SK-MEL-5 (cell line): ENCODE results near the gene RPP25L. TPM values are rescaled to one million over a fixed set of nuclear protein-coding genes. Genes with fewer than 3 reads are reported as not detected.

Source experiments
- DNase-seq: peaks from one replicate; pipeline ENCODE4 v3.0.0-alpha.2; 2016; ENCODE audit warnings: low read depth, low spot score
- in situ Hi-C: cut with HindIII; loops from 2 replicates; pipeline ENCODE4 v1.10.0; 2016; ENCODE audit warnings: low sequenced_read_pairs, high pct_unique_total_duplicates, low pct_unique_long_range_greater_than_20kb
- total RNA-seq: library from RNA; depleted of rRNA; stranded (reverse); fragments of >200 nt; shearing (Covaris generic); gene quantifications from 2 replicates; pipeline ENCODE4 v1.2.3, GENCODE V29; 2014

Gene RPP25L
- total RNA-seq, 1 experiment from 2014 or later, result 35.7 TPM

DNA sequence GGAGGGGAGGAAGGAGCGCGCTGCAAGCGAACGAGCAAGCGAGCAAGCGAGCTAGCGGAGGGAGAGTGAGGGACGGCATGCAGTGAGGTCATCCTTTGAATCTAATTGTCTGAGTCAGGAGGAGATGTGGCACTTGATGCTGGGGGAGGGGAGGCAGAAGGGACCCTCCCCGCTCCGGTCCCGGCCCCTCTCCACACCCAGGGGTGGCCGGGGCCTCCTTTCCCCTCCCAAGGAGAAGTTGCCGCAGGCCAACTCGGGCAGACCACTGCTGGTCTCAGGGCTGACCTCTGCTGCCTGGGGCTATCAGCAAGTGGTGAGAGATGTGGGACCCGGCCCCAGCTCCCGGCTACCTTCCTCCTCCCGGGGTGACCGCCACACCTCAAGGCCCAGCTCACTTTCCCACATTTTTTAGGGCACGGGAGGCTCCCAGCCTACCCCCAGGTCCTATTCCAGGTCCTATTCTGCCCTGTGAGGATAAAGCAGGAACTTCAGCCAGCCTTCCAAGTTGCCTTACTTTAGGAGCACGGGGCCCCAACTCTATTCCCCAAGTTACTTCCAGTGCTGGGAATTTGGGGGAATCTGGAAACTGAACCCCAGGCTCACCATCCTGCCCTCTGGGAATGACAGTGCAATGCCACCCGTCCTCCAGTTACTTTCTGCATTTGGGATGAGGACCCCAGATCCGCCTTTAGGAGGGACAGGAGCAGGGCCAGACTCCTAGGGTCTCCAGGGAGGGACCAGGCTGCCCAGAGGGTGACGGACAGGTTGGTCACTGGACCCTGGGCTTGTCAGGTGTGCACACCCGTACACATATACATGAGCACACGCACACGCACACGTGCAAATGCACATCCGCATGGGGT, 33.4 kb downstream of the RPP25L start:
- no peak for DNase-seq
- in situ Hi-C loops, result no loop called here

DNA sequence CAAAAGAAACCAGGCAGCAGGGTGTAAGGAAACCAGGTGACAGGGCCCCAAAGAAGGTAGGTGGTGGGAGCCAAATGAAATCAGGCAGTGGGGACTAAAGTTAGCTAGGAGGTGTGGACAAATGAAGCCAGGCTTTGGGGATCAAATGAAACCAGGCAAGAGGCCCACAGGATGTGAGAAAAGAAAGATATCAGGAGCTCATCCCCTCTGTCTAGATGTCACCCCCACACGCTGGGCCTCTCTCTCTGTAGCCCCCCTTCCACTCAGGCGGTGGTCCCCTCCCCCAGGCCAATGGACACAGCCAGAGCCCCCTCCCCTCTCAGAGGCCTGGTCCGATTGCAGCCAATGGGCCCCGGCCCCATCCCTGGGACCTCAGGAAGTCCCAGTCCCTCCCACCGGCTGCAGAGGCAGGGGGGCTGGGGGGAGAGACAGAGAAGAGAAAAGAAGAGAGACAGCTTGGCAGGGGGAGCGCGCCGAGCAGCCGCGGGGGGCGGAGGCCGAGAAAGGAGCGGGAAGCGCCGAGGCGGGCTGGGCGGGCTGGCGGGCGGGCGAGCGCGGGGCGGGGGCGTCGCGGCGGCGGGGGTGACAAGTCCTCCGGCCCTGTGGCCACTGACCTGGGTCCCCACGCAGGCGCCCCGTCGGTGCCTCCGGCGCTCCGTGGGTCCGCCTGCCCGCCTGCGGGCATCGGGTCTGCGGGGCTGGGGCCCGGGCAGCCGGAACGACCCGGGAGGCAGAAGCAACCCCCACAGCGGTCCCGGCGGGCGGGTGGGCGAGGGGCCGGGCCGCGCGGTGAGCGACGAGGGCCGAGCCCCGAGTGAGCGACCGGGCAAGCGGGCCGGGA, 34.3 kb downstream of the RPP25L start:
- DNase-seq, result no peak
- in situ Hi-C loops, result no loop called here

DNA sequence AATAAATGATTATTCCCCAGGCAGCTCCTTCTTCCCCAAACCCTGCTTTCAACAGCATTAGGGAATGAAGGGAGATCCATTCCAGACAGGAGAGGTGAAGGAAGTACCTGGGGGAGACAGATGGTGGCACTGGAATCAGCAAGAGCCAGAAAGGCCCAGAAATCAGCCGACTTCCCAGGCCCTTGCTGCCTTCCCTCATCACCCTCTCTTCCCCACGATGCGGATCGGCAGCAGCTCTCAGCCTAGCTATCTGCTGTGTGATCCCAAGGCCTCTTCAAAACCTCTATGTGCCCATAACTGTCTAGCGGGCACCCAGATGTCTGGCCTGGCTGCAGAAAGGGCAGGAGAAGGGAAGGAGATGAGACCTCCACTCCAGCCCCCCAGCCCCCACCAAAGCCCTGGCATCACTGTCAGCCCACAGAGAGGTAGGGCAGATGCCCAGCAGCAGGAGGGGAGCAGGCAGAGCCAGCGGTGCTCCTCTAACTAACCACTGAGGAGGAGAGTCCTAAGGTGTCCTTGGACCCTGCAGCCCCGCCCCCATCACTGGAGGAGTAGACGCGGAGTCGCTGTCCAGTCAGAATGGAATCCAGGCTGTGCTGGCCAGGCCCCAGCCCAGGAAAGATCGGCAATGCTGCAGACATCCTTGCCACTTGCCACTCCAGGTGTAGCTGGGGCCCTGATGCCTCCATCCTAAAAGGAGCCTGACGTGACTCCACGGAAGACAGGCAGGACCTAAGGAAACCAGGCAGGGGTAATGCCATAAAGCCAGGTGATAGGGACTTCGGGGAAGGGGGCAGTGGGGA, 35.1 kb downstream of the RPP25L start:
- in situ Hi-C loops, result no loop called here

DNA sequence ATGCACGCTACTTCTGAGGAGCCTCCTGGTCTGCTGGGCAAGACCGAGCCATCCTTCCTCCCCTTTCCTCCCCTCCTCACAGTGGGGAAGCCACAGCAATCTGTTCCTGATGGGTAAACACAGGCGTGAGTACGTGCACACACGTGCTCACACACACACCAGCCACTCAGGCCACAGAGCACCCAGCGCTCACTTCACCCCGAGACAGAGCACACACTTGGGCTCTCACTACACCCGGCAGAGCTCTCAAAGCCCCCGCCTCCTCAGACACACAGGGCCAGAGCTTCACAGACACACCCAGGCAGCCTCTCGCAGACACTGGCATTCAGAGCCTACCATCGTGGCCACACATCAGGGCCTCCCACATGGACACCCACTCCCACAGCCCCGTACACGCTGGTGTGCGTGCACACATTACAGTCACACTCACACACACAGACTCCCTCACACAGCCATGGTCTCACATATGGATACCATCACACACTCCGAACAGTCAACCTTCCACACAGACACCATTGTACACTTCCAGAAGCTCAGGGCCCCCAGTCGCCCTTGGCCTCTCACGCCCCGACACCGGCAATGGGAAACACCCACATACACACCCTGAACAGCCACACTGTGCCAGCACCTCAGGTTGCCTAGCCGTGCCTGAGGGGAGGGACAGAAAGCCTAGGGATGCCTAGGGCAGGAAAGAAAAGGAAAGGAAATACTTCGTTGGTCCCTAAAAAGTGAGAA, 35.9 kb downstream of the RPP25L start:
- no peak for DNase-seq
- in situ Hi-C loops, result no loop called here

More for the DNA sequence above, 35.1 kb downstream of the RPP25L start:
- no peak for DNase-seq

DNA sequence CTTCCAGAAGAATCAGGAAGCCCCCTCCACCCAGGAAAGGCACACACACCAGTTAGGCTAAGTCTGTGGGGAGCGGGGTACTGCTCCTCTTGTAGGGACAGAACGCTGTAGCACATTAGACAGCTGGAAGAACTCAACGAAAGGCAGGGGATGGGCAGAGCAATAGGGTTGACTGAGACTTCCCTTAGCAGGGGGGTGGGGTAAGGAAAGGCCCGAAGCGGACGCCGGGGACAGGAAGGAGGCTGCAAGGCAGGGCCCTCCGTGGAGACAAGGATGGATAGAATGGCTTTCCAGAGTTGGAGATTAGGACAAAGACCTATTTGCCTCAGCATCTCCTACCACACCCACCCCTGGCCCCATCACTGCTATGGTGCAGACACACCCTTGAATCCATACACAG, 36.7 kb downstream of the RPP25L start:
- in situ Hi-C loops, result no loop called here
- DNase-seq, result no peak

DNA sequence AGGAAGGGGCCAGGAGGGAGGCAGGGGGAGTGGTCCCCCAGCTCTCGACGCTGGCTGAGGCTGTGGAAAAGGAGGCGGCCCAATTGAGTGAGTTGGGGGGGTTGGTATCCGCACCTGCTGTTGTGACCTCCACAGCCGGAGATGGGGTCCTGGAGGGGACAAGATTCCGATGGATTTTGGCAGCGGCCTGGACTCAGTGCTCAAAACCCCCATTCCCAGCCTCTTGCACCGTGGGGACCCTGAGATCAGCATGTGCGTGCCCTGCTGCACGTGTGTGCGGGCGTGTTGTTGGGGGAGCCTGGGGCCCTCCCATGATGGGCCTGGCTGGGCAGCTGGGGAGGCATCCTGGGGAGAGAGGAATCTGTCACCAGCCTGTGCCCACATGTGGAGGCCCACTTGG, 37.3 kb downstream of the RPP25L start:
- DNase-seq, result no peak
- in situ Hi-C loops, result no loop called here

DNA sequence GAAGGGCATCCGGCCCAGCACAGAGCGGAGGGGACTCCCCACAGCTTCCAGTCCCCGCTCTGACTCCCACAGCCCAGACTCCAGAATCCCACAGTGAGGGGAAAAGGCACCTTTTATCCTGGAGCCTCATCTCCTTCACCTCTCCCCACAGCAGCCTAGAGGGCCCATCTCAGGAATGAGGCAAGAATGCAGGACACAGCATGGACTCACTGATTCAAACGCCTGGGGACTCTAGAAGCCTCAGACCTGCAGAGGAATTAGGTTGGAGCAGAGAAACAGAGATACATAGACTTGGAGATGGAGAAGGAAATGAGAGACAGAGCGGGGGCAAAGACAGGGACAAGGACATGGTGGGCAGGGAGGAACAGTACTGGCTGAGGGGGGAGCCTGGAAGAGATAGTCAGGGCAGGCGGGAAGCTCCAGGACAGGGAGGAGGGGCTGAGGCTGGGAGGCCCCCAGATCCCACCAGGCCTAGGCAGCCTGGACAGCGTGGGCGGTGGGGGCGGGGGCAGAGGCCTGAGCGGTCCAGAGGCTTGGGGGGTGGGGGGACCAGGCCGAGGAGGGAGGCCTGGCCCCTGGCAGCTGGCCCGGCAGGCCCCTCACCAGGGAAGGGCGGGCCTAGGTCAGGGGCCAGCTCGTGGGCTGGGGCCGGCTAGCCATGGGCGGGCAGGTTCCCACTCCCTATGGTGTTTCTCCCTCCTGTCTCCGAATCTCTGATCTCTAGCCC, 38.1 kb downstream of the RPP25L start:
- in situ Hi-C loops, result no loop called here
- no peak for DNase-seq

DNA sequence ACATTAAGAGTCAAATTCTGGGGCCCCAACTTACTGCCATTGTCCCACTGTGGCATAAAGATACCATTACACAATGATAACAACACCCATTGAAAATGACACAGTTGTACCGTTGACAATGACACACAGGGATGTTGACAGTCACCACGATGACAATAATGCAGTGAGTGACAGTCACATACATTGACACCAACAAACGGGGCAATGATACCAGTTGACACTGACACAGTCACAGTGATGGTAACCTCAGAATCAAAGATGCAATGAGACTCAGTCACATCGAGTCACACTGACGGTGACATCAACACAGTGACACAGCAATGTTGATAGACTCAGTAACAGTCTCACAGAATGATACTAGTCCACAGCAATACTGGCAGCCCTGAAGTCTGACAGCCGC, 39.3 kb downstream of the RPP25L start:
- no peak for DNase-seq
- in situ Hi-C loops, result no loop called here

DNA sequence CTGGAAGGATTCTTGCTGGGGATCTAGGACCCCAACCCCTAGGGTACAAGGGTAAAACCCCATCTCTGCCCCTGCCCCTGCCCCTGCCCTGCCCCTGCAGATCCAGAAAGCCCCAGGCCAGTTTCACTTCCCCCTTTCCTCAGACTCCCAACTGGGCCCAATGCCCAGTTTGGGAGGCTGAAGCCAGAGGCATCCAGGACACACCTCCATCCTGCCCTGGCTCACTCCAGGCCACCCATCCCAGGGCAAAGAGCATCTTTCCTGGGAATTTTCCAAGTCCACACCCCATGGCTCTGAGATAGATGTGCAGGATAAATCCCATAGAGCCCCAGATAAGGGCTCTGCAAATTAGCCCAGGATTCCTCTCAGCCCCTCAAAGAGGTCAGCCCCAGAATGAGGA, 39.8 kb downstream of the RPP25L start:
- in situ Hi-C loops, result no loop called here
- no peak for DNase-seq

DNA sequence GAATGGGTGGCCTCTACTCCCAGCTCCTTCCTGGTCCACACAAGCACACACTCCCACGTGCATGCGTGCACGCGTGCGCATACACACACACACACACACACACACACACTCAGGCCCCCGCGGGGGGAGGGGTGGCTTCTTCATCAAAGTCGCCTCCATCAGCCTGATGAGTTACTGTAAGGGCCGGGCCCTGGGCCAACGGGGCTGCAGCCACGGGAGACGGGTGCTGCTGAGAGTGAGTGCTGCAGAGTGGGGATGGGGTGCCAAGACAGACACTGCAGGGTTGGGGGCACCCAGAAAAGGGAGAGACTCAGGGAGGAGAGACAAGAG, 40.5 kb downstream of the RPP25L start:
- in situ Hi-C loops, result no loop called here
- DNase-seq, result no peak

DNA sequence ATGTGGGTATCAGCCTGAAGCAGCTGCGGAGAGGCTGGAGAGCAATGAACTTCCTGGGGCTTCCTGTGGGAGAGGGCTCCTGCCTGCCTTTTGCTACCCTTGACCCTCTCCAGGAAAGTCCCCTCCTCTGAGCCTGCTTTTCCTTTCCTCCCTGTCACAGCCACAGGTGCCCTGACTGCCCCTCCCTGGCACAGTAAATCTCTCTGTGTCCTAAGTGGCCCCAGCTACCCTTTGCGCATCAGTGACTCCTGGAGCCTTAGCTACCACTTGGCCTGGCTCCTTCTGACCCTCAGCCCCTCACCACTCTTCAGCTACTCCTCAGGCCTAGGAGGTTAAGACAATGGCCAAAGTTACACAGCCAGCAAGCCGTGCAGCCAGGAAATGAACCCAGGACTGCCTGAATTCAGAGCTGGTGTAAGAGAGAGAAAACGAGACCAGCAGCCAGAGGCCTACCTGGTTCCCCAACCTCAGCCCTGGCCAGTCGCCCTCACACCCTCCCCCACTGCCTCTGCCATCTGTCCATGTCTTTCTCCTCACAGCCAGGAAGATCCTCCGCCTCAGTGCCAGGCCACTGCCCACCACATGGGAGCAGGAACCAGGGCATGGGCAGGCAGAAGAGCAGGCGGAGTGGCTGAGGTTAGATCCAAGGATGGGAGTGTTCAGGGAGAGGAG, 41.0 kb downstream of the RPP25L start:
- in situ Hi-C loops, result no loop called here
- DNase-seq, result no peak

DNA sequence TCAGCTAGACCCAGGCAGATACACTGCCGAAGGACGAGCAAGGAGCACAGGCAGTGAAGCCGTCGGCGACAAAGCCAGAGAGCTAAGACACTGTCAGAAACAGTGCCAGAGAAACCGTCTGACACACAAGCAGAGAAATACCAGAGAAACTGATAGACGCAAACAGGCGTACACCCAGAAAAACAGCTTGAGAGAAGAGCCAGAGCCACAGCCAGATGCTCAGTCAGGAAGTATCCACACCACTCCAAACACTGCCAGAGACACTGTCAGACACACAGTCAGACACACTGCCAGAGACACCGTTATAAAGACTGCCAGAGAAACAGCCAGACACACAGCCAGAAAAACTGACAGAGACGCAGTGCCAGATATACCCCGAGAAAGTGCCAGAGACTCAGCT, 41.5 kb downstream of the RPP25L start:
- in situ Hi-C loops, result no loop called here
- no peak for DNase-seq

DNA sequence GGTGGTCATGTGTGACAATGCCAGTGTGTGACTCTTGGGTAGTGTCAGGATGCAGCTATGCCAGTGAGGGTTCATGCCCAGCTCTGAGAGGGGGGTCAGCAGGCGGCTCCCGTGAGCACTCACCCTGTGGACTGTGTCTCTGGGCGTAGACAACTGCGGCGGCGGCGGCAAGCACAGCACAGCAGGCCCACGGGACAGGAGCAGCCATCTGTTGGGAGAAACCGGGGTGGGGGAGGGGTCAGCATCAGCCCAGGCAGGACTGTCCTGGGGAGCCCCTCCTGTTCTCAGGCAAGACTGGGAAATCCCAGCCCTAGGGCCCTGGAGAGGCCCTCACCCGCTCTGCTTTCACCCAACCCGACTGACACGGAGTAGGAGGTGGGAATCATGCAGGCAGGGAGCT, 43.1 kb downstream of the RPP25L start:
- in situ Hi-C loops, result no loop called here
- no peak for DNase-seq

DNA sequence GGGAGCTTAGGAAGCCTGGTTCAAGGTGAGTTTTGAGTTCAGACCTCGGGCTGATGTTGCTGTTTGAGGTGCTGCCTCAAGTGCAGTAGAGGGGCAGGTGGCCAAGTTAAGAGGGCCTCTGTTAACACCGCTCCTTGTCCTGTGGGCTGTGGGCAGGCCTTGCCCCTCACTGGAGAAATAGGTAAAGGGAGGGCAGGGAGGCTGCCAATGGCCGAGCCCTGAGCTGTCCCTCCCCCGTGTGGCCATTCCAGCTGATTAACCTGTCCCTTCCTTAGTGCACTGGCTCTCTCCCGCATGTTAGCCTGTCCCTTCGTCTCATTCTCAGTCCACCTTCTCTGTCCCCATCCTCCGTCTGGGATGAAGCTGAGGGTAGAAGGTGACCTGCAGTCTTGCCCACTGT, 43.8 kb downstream of the RPP25L start:
- no peak for DNase-seq
- in situ Hi-C loops, result no loop called here

DNA sequence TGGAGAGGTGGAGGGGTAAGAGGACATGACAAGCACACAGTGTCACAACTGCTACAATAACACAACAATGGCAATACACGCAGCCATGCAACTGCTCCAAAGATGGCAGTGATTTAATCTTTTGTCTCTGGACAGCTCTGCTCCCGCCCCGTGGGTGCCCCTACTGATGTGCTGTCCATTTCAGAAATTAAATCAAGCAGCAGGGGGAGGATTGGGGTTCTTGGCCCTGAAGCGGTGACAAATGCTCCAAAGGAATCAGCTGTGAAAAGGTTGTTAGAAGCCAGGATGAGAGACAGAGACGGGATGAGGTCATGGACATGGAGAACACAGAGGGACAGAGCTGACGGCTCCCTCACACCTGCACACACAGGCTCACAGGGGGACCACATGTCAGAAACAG, 44.9 kb downstream of the RPP25L start:
- DNase-seq, result no peak
- in situ Hi-C loops, result no loop called here

DNA sequence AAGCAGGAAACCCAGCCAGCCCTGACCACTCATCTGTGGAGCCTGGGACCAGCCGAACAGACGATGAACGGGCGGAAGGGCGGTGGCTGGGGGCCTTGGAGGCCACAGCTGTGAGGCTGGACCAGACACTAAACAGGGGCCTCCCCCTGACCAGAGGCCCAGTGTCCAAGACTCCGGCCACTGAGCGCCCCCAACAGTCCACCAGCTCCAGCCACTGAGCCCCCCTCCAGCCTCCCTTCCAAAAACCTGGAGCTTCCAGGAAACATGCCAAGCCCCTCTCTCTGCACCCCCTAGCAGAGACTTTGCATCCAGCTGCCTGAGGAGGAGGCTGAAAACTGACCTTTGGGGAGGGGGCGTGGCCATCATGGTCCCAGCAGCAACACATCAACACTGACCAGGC, 45.6 kb downstream of the RPP25L start:
- in situ Hi-C loops, result no loop called here
- no peak for DNase-seq

DNA sequence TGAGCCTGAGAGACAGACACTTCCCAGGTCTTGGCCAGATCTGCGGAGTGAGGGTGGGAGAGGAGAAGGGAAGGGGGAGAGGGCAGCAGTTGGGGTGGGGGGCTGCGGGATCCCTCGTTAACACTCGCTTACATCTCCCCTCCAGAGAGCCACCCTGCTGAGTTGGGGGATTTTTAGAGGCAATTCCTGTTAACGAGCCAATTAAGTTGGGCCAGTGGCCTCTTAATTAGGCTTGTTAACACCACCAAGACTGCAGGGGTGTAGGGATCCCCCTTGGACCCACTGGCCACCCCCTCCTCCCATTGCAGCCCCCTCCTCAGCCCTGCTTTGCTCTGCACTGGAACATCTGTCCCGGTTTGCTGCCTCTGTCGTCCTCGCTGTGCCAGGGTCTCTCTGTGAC, 46.0 kb downstream of the RPP25L start:
- no peak for DNase-seq
- in situ Hi-C loops, result no loop called here
